B cell (primary cell): Measurements from ENCODE around the gene MTFMT. TPM values are rescaled to one million over a fixed set of nuclear protein-coding genes. Genes with fewer than 3 reads are reported as not detected.

Experiments used
- ATAC-seq: fragments of 200-7000 bp; cut with Tn5 transposase; one replicate; pipeline ENCODE4 v1.10.0; 2021; ENCODE audit warnings: low read depth, mild to moderate bottlenecking, moderate number of reproducible peaks, moderate library complexity
- CTCF ChIA-PET: fragments of 350-600 bp; sonication (Branson Sonifier 250); formaldehyde crosslinking; loops from one replicate; lab custom pipeline; 2021; ENCODE audit warnings: antibody characterized with exemption, inconsistent platforms; lab: Charles Lee
- POLR2A ChIA-PET: fragments of 350-600 bp; sonication (Branson Sonifier 250); formaldehyde crosslinking; loops from one replicate; lab custom pipeline; 2021; ENCODE audit warnings: antibody characterized with exemption; lab: Charles Lee
- DNase-seq: peaks from one replicate; pipeline ENCODE4 v3.0.0; 2013
- H2AFZ ChIP-seq: 2 replicates; pipeline ENCODE4 v1.6.1; 2012; ENCODE audit warnings: mild to moderate bottlenecking, low read depth, low read length; ENCODE audit not compliant: insufficient read depth, poor library complexity, severe bottlenecking
- H3K27ac ChIP-seq, 2 donors: 1 replicate in 1 of 2; 2 replicates in 1 of 2; pipeline ENCODE4 v1.5.1; 2012 to 2013; ENCODE audit warnings: low read length in 2 of 2, mild to moderate bottlenecking in 2 of 2, moderate library complexity in 1 of 2
- H3K27me3 ChIP-seq, 4 experiments: fragments of 200-600 bp in 1 of 4; sonication (generic) in 1 of 4; replicated peaks in 1 of 4; 1 replicate in 2 of 4; 2 replicates in 2 of 4; pipeline versions ENCODE4 v1.6.1 to v1.7.0; 2013 to 2016; ENCODE audit warnings: low read length in 3 of 4, mild to moderate bottlenecking in 2 of 4, mixed read lengths in 1 of 4, moderate library complexity in 1 of 4; ENCODE audit not compliant: insufficient read depth in 4 of 4, control insufficient read depth in 3 of 4; ENCODE audit errors: control extremely low read depth in 1 of 4
- H3K36me3 ChIP-seq, 2 experiments: replicated peaks in 1 of 2; 1 replicate in 1 of 2; 2 replicates in 1 of 2; pipeline versions ENCODE4 v1.6.1 to v1.7.1; 2013; ENCODE audit warnings: low read length in 1 of 2; ENCODE audit not compliant: insufficient read depth in 2 of 2, control insufficient read depth in 1 of 2; ENCODE audit errors: control extremely low read depth in 1 of 2, extremely low read depth in 1 of 2
- H3K4me1 ChIP-seq, 2 donors: fragments of 200-600 bp in 1 of 2; sonication (generic) in 1 of 2; 1 replicate in 1 of 2; 2 replicates in 1 of 2; pipeline versions ENCODE4 v1.5.1 to v1.6.1; 2013 to 2017; ENCODE audit warnings: low read length in 2 of 2; ENCODE audit not compliant: control insufficient read depth in 2 of 2, insufficient read depth in 2 of 2
- H3K4me2 ChIP-seq: replicated peaks from 2 replicates; pipeline ENCODE3; 2012; ENCODE audit warnings: mild to moderate bottlenecking, low read depth, low read length; ENCODE audit not compliant: poor library complexity, severe bottlenecking
- H3K4me3 ChIP-seq, 5 experiments: fragments of 200-600 bp in 1 of 5; sonication (generic) in 1 of 5; 1 replicate in 3 of 5; 2 replicates in 2 of 5; pipeline versions ENCODE4 v1.5.1 to v1.7.0; 2011 to 2016; ENCODE audit warnings: low read length in 4 of 5, mild to moderate bottlenecking in 4 of 5, low read depth in 2 of 5, control low read depth in 1 of 5, moderate library complexity in 1 of 5; ENCODE audit not compliant: insufficient read depth in 1 of 5; ENCODE audit errors: control extremely low read depth in 1 of 5, extremely low read depth in 1 of 5
- H3K79me2 ChIP-seq: fragments of 200-600 bp; sonication (generic); one replicate; pipeline ENCODE4 v1.6.0; 2016; ENCODE audit warnings: low read length; ENCODE audit not compliant: control insufficient read depth, insufficient read depth
- H3K9ac ChIP-seq: fragments of 200-600 bp; sonication (generic); 2 replicates; pipeline ENCODE4 v1.6.1; 2017; ENCODE audit warnings: mild to moderate bottlenecking, low read length, moderate library complexity
- H3K9me3 ChIP-seq, 3 donors: one replicate each; pipeline versions ENCODE4 v1.6.1 to v1.7.1; 2013; ENCODE audit warnings: low read length in 2 of 3; ENCODE audit not compliant: control insufficient read depth in 2 of 3, insufficient read depth in 1 of 3; ENCODE audit errors: control extremely low read depth in 1 of 3
- H4K20me1 ChIP-seq: 2 replicates; pipeline ENCODE4 v1.6.0; 2012; ENCODE audit warnings: mild to moderate bottlenecking, low read length; ENCODE audit not compliant: insufficient read depth, control insufficient read depth, poor library complexity, severe bottlenecking
- H3K27ac Mint-ChIP-seq: one replicate; pipeline ENCODE4 v1.8.0; 2021; ENCODE audit warnings: mixed read lengths
- H3K27me3 Mint-ChIP-seq: one replicate; pipeline ENCODE4 v1.8.0; 2021; ENCODE audit warnings: mixed read lengths
- H3K4me1 Mint-ChIP-seq: one replicate; pipeline ENCODE4 v1.8.0; 2021; ENCODE audit warnings: mixed read lengths
- H3K4me3 Mint-ChIP-seq: one replicate; pipeline ENCODE4 v1.8.0; 2021; ENCODE audit warnings: mixed read lengths
- H3K9me3 Mint-ChIP-seq: one replicate; pipeline ENCODE4 v1.8.0; 2022; ENCODE audit warnings: mixed read lengths; ENCODE audit not compliant: insufficient read depth
- CTCF ChIP-seq: fragments of 200-600 bp; IDR thresholded peaks from one replicate; pipeline ENCODE4 v1.8.0; 2022; ENCODE audit warnings: antibody characterized with exemption, mild to moderate bottlenecking
- EZH2 ChIP-seq: IDR thresholded peaks from 2 replicates; pipeline ENCODE4 v1.6.1; 2012; ENCODE audit warnings: borderline replicate concordance, low read depth, mild to moderate bottlenecking, moderate library complexity, low read length; ENCODE audit not compliant: insufficient read depth, poor library complexity, severe bottlenecking
- WGBS: methylation state at CpG from one replicate; pipeline ENCODE4 v1.1.5; 2013; ENCODE audit warnings: missing lambda C conversion rate; ENCODE audit not compliant: insufficient coverage; 5-methylcytosine and 5-hydroxymethylcytosine counted together
- intact Hi-C: fragments of 100-400 bp; cut with micrococcal nuclease; formaldehyde crosslinking; loops from one replicate; pipeline ENCODE4 v1.10.0; 2022
- polyA plus RNA-seq: library from polyadenylated mRNA; depleted of rRNA; stranded (reverse); fragments of >200 nt; gene quantifications from 2 replicates; pipeline ENCODE4 v1.2.3, GENCODE V29; 2012
- total RNA-seq, 2 donors: library from RNA; stranded (reverse); fragments of 120-200 nt in 1 of 2; gene quantifications; 1 replicate in 1 of 2; 2 replicates in 1 of 2; pipeline versions ENCODE4 v1.2.3 to v1.2.4, GENCODE V29; 2013 to 2022

Gene MTFMT
- total and polyA plus RNA-seq, 2 donors (not counting 1 experiment from before 2014, with no cell fraction given) = 10.0 to 14.3 TPM

- 40% methylated on average over 1 of the region's 5 CpGs for WGBS
- Histone ChIP-seq H3K4me3 (no peak overlapping the region), H3K9me3 (no peaks in the 10 kb centered on the region), H3K4me2 (no peak overlapping the region), H3K79me2 (peaks cover 3% of the 10 kb centered on the region), H3K4me1 (no peaks in the 10 kb centered on the region), H3K27me3 (no peaks in the 10 kb centered on the region), H3K27ac (no peak overlapping the region), H3K9ac (no peak overlapping the region), H2AFZ (no peak overlapping the region), H3K36me3 (peaks cover 3 to 72% of the 10 kb centered on the region in 2 experiments), H4K20me1 (no peaks in the 10 kb centered on the region)
- DNase-seq (no peak), ATAC-seq (no peak)
- CTCF ChIA-PET = no interaction called here
- intact Hi-C loops = no loop called here
- H3K27me3 Mint-ChIP-seq = no peaks in the 10 kb centered on the region
- H3K4me1 Mint-ChIP-seq = no peaks in the 10 kb centered on the region
- no peak for TF ChIP-seq CTCF
- no peak for TF ChIP-seq EZH2
- no peak overlapping the region for H3K27ac Mint-ChIP-seq
- POLR2A ChIA-PET = no interaction called here
- H3K4me3 Mint-ChIP-seq = no peak overlapping the region
- no peaks in the 10 kb centered on the region for H3K9me3 Mint-ChIP-seq
Measured at GRCh38 chr15:64975390-64975789, 54.0 kb downstream of the MTFMT start.

GRCh38 chr15:64970698-64971097, 58.7 kb downstream of the MTFMT start:
- H3K4me3 ChIP-seq = no peak overlapping the region
- ATAC-seq (no peak), DNase-seq (no peak)
- CTCF ChIA-PET = interaction anchor here (1.5 kb wide), 1 partner anchor 14 kb away, joined by 3 read pairs; no protein-coding TSS in a partner anchor
- H3K4me1 ChIP-seq = no peaks in the 10 kb centered on the region
- H3K27ac ChIP-seq = no peak overlapping the region
- intact Hi-C loops = no loop called here
- H3K9me3 Mint-ChIP-seq = no peaks in the 10 kb centered on the region
- no peak overlapping the region for H3K27ac Mint-ChIP-seq
- H3K9me3 ChIP-seq = no peaks in the 10 kb centered on the region
- no peaks in the 10 kb centered on the region for H3K27me3 ChIP-seq
- H3K4me2 ChIP-seq = no peak overlapping the region
- no peak overlapping the region for H3K4me3 Mint-ChIP-seq
- H2AFZ ChIP-seq = no peak overlapping the region
- H3K36me3 ChIP-seq = peaks cover 7 to 60% of the 10 kb centered on the region in 2 experiments
- TF ChIP-seq CTCF (no peak), EZH2 (no peak)
- WGBS = 100% methylated on average over 6 of the region's 7 CpGs
- no peaks in the 10 kb centered on the region for H3K79me2 ChIP-seq
- no peaks in the 10 kb centered on the region for H3K27me3 Mint-ChIP-seq
- H4K20me1 ChIP-seq = no peaks in the 10 kb centered on the region
- no peak overlapping the region for H3K9ac ChIP-seq
- POLR2A ChIA-PET = no interaction called here
- no peaks in the 10 kb centered on the region for H3K4me1 Mint-ChIP-seq
